AG10803 (cell line): Measurements from ENCODE around the gene SOHLH2.
A peak's percentile ranks its signal among the peaks of the same experiment; 100 is the strongest.

ENCODE experiments used
- DNase-seq: peaks from one replicate; pipeline ENCODE4 v3.0.0; 2010; ENCODE audit warnings: low read depth
- H3K4me3 ChIP-seq: 2 replicates; pipeline ENCODE4 v1.5.1; 2011; ENCODE audit warnings: mild to moderate bottlenecking, low read length, control low read depth
- CTCF ChIP-seq: conservative IDR thresholded peaks from 2 replicates; pipeline ENCODE4 v1.5.1; 2011; ENCODE audit warnings: mild to moderate bottlenecking, low read length, control low read depth, inconsistent platforms

Gene SOHLH2

GRCh38 chr13:36219883-36220282, 5.5 kb upstream of the SOHLH2 start:
- DNase-seq, result no peak
- TF ChIP-seq CTCF, result no peak

GRCh38 chr13:36217456-36217855, 3.1 kb upstream of the SOHLH2 start:
- no peak overlapping the region for H3K4me3 ChIP-seq
- DNase-seq, result no peak
- TF ChIP-seq CTCF, result no peak

More at GRCh38 chr13:36219883-36220282, 5.5 kb upstream of the SOHLH2 start:
- H3K4me3 ChIP-seq, result no peak overlapping the region

GRCh38 chr13:36212789-36213188, 1.6 kb downstream of the SOHLH2 start:
- TF ChIP-seq CTCF, result no peak
- no peak for DNase-seq

GRCh38 chr13:36211567-36211966, 2.8 kb downstream of the SOHLH2 start:
- H3K4me3 ChIP-seq, result no peak overlapping the region
- DNase-seq, result no peak
- TF ChIP-seq CTCF, result no peak

More at GRCh38 chr13:36212789-36213188, 1.6 kb downstream of the SOHLH2 start:
- no peak overlapping the region for H3K4me3 ChIP-seq

- no peak overlapping the region for H3K4me3 ChIP-seq
- TF ChIP-seq CTCF, result no peak
- no peak for DNase-seq
Measured at GRCh38 chr13:36210738-36211137, 3.6 kb downstream of the SOHLH2 start.

GRCh38 chr13:36207672-36208071, 6.7 kb downstream of the SOHLH2 start:
- TF ChIP-seq CTCF, result no peak
- no peak for DNase-seq
- H3K4me3 ChIP-seq, result no peak overlapping the region

GRCh38 chr13:36193151-36193855, 21.1 kb downstream of the SOHLH2 start:
- TF ChIP-seq CTCF, result no peak
- DNase-seq, result peak; percentile 15
- H3K4me3 ChIP-seq, result no peak overlapping the region
